HG02610 (cell line): ENCODE data around the gene GPR39.

Experiments used
- ATAC-seq: cut with Tn5 transposase; IDR thresholded peaks from one replicate; pipeline ENCODE4 v1.9.1; 2021; ENCODE audit warnings: mild to moderate bottlenecking, moderate library complexity; ENCODE audit not compliant: unreplicated experiment

Gene GPR39

DNA sequence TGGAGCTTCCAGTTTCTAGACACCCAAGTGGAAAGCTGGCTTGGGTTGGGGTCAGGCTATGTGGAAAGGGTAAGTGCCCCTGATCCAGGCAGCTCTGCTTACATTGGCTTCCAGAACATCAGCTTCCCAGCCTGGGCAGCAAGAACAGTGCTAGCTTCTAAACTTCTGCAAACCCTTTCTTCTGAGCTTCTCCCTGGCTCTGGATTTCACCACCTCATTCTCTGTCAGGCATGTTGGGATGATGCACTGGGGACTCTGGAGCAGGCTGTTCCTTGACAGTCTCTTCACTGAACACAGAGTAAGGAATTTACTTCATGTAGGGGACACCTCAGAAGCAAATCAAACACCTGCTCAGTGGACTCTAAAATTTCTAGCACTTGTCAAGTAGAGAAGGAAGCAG is 180.6 kb downstream of the GPR39 start:
- ATAC-seq = no peak

DNA sequence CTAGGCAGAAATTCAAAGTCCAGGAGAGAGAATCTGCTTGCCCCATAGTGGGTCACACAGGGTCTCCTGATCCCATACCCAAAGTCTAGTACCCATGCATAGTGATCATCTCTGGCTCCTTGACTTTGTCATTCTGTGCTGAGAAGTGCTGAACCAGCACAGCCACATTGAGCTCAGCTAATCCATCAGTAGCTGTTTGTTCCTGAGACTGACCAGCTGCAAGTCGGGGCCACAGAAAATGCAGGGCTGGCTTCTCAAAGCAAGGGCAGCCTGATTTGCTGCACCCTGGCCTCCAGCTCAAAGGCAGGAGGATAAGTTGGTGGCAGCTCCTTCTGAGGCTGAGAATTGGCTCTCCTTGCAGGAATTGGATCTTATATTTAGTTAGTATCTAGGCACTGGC is 181.2 kb downstream of the GPR39 start:
- ATAC-seq = no peak

- no peak for ATAC-seq
Measured at GRCh38 chr2:132598536-132598935, 181.9 kb downstream of the GPR39 start.

DNA sequence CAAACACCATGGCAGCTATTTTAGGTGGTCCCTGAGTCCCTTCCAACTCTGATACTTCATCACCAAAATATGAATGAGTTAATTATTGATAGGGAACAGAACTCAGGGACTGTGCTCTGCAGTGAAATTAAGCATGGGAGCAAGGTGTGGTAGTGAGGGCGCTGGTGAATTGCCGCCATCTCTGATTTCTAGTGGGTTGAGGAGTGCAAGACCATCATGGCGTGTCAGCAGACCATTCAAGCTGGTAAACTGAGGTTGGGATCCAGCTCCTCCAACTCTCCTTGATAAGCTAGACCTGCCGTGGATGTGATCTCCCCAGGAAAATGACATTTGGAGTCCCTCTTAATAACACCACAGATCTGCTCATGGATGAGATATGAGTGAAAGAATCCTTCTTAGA is 183.0 kb downstream of the GPR39 start:
- no peak for ATAC-seq

DNA sequence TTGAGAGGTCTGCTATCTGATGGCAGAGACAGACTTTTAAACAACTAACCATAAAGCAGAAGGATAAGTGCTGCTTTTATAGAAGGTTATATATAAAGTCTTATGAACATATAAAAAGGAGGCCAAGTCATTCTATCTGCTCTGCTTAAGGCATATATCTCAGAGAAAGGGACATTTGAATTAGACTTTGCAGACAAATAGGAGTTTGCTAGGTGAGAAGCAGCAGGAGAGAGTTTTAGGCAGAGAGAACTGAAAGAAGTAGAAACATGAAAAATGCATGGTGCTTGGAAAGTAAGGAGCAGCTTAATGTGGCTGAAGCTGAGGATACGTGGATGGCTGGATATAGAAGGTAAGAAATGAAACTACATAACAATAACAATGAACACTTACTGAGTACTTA is 188.0 kb downstream of the GPR39 start:
- ATAC-seq = no peak

- ATAC-seq = no peak
Measured at GRCh38 chr2:132605236-132606180, 188.9 kb downstream of the GPR39 start.

DNA sequence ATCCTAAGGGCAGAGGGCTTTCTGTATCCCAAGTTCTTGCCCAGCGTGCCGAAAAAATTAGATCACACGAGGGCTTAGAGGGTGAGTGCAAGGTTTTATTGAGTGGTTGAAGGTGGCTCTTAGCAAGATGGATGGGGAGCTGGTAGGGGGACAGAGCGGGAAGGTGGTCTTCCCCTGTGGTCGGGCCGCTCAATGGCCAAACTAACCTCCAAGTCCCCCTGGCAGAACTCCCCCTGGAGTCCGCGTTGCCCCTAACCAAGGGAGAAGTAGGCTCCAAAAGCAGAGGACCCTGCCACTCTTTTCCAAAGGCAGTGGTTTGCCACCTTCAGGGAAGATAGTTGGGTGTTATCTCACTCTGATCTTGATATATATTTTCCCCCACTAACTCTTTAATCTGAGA is 190.0 kb downstream of the GPR39 start:
- no peak for ATAC-seq

DNA sequence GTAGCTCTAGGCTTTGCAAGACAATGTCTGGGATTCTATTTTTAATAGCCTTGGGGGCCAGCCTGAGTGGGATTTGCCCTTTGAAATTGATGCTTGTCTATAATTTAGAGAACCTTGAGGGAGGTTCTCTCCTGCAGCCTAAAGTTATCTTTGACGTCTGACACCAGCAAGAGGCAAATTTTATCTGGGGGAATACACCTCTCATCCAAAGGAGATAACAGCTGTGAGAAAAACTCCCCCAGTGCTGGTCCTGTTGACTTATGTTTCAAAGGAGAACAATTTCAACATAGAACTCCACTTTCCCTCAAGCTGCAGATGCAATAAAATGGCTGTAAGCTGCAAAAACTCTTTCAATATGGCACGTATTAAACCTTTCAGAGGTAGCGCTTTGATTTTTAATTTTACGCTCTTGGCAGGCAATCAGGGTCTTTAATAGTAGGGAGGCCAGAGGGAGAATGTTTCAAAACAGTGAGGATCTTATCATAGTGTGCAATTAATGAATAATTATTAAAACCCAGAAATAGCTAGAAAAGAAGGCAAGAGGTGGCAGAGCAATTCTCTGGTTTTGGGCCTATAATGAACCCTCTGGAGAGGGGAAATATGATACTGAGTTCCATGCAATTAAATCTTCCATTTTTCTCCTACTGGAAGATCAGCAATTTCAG is 191.0 kb downstream of the GPR39 start:
- ATAC-seq = no peak

- no peak for ATAC-seq
Measured at GRCh38 chr2:132608311-132608710, 191.7 kb downstream of the GPR39 start.

DNA sequence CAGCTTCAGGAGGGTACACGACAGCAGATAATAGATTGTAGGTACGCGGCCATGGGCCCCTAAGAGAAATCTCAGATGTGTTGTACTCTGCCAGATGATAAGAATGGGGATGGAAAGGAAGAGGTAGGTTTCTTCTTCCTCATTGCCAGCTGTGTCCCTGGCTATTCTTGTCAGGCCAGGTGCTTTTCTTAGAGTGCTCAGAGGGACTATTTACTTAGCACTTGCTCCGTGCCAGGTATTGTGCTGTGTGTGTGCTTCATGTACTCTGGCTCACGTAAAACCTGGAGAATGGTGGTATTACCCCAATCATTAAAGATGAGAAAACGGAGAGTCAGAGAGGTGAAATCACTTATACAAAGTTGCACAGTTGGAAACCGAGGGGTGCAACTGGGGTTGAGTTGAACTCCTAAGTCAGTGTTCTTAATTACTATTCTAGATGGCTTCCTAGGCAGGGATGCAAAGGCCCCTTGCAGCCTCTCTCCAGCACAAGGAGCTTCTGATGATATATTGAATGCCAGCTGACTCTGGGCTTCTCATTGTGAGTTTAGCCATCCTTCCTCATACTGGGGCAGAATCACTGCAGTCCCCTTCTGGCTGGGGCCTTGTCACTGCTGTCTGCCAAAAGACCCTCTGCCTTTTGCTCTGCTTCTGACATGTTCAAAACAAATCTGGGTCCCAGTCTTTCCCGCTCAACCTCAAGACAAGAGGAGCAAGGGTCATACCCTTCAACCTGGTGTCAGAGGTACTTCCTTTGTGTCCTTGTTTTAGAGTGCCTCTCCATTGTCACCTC is 192.7 kb downstream of the GPR39 start:
- ATAC-seq = no peak

- no peak for ATAC-seq
Measured at GRCh38 chr2:132611719-132612118, 195.1 kb downstream of the GPR39 start.

- ATAC-seq = no peak
Measured at GRCh38 chr2:132615329-132616085, 198.9 kb downstream of the GPR39 start.

GRCh38 chr2:132617989-132618388 is 201.4 kb downstream of the GPR39 start:
- no peak for ATAC-seq

DNA sequence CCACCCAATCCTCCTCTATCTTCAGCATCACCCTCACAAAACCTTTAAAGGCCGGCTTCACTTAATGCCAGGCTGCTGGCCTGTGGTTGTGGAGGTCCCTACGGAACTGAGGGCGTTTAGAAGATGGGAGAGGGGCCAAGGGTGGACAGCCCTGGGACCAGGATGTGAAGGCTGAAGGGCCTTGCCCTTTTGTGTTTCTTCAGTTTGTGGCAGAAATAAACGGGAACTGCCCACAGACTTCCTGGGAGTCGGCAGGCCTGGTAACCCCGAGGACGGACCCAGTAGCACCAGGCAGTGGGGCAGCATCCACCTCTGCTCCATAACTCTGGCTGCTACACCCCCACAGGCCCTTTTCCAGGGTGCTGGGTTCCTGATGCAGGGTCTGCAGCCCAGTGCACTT is 202.1 kb downstream of the GPR39 start:
- ATAC-seq = no peak

GRCh38 chr2:132620115-132620514 is 203.5 kb downstream of the GPR39 start:
- ATAC-seq = no peak

- no peak for ATAC-seq
Measured at GRCh38 chr2:132621131-132621875, 204.7 kb downstream of the GPR39 start.

DNA sequence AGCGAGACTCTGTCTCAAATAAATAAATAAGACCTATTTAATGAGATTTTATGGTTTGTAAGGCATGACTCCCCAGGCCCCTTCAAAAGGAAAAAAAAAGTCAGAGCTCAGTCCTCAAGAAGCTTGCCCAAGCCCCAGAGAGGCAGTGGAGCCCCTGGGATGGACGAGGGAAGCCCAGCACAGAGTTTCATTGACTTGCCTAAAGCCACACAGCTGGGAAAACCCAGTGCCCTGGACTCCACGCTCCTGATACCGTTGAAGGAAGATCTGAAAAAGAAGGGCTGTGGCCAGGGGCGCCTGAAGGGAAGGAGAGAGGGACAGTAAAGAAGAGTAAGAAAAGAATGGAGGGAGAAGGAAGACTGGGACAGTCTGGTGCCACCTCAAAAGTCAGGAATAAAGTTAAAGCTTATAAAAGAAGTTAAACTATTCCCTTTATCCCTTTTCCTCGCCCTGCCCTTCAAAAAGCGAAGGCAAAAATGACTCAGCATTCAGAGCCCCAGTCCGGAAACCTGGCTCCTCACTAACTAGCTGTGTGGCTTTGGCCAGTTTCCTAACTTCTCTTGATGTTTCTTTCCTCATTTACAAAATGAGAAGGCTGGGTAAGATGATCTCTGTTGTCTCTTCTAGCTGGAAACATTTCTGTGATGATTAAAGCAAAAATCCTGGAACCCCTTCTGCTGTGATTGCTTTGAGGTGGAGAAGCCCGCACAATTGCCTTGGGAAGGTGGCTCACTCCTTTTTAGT is 206.7 kb downstream of the GPR39 start:
- ATAC-seq = no peak

- ATAC-seq = no peak
Measured at GRCh38 chr2:132627536-132627935, 210.9 kb downstream of the GPR39 start.

- no peak for ATAC-seq
Measured at GRCh38 chr2:132632000-132632649, 215.5 kb downstream of the GPR39 start.
